ENCODE measurements around the gene SPTBN1. TPM values are rescaled to one million over a fixed set of nuclear protein-coding genes. Genes with fewer than 3 reads are reported as not detected.
A peak's percentile ranks its signal among the peaks of the same experiment; 100 is the strongest.

Gene SPTBN1
- total and polyA plus RNA-seq, 9 donors: 108 to 314 (median 232) TPM

GRCh38 chr2:54709336-54709809 lies 253.2 kb downstream of the SPTBN1 start:
- Histone ChIP-seq H3K27me3 (no peaks in the 10 kb centered on the region), H3K27ac (no peak overlapping the region), H3K4me3 (peak overlapping the region; percentile 19), H3K4me1 (ENCODE audit: insufficient read depth) (no peaks in the 10 kb centered on the region), H3K9me3 (no peaks in the 10 kb centered on the region), H3K36me3 (no peaks in the 10 kb centered on the region)
- intact Hi-C loops (cut with DNase I): loop anchor here in 1 of 4 donors (10.0 kb wide), 2 partner anchors 175 to 605 kb away; no protein-coding TSS in a partner anchor
- WGBS, 3 donors: 24 to 28% (median 26%) methylated on average over 8 to 18 of the region's 18 CpGs
- TF ChIP-seq CTCF (IDR thresholded peaks at IDR 0.05) (no peak), EP300 (IDR thresholded peaks at IDR 0.05) (no peak), POLR2A (IDR thresholded peaks at IDR 0.05) (no peak)
- peak in 2 of 5 donors; percentile 18 to 47 for DNase-seq

DNA sequence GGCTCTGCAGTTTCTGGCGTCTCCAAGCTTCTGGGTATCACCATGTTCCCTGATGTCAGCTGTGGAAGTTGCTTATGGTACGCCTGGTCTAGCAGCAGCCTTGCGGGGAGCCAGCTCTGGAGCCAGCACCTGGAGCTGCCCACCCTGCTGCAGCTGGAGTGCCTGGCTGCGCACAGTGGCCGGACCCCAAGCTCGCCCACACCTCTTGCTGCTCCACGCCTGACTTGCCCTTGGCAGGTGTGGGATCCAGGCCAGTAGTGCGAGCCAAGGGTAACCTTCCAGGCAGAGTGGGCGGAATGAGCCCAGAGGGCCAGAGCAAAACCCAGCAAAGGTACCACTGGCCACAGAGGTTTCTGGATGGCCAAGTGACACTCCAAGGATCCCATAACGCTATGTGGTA lies 254.1 kb downstream of the SPTBN1 start:
- H3K9me3 ChIP-seq: no peaks in the 10 kb centered on the region
- H3K4me3 ChIP-seq: no peak overlapping the region
- H3K4me1 ChIP-seq (ENCODE audit: insufficient read depth): no peaks in the 10 kb centered on the region
- no peaks in the 10 kb centered on the region for H3K27me3 ChIP-seq
- H3K27ac ChIP-seq: no peak overlapping the region
- TF ChIP-seq POLR2A (IDR thresholded peaks at IDR 0.05): no peak
- TF ChIP-seq EP300 (IDR thresholded peaks at IDR 0.05): no peak
- TF ChIP-seq CTCF (IDR thresholded peaks at IDR 0.05): no peak
- H3K36me3 ChIP-seq: no peaks in the 10 kb centered on the region
- intact Hi-C loops (cut with DNase I): no loop called here
- DNase-seq: no peak
- WGBS, 3 donors: 92 to 97% (median 92%) methylated on average over 10 of the region's 10 CpGs

DNA sequence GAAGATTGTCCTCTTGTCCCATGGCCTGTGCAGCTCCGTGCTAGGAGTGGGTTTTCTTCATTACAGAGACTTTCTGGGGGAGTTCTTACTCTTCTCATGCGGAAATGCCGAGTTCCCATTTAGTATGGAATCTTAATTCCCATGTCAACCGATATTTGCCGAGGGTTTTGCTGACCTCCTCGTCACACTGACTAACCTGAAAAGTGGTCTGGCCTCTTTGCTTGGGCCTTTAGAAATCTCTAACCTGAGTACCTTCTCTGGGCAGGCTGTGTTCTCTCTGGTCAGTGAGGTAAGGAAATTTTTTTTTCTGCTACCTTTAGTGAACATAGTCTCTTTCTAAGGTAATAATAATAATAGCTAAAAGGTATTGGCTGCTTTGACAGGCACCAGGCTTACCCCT lies 256.4 kb downstream of the SPTBN1 start:
- Histone ChIP-seq H3K9me3 (no peaks in the 10 kb centered on the region), H3K4me3 (no peak overlapping the region), H3K27me3 (no peaks in the 10 kb centered on the region), H3K36me3 (no peaks in the 10 kb centered on the region), H3K4me1 (ENCODE audit: insufficient read depth) (no peaks in the 10 kb centered on the region), H3K27ac (no peak overlapping the region)
- WGBS, 3 donors: 94 to 96% (median 94%) methylated on average over 6 of the region's 6 CpGs
- intact Hi-C loops (cut with DNase I): no loop called here
- TF ChIP-seq CTCF (IDR thresholded peaks at IDR 0.05): no peak
- TF ChIP-seq POLR2A (IDR thresholded peaks at IDR 0.05): no peak
- no peak for TF ChIP-seq EP300 (IDR thresholded peaks at IDR 0.05)
- DNase-seq: no peak

GRCh38 chr2:54714996-54715395 lies 258.9 kb downstream of the SPTBN1 start:
- intact Hi-C loops (cut with DNase I): no loop called here
- 50 to 68% (median 51%) methylated on average over 4 of the region's 4 CpGs for WGBS, 3 donors
- Histone ChIP-seq H3K27me3 (no peaks in the 10 kb centered on the region), H3K4me3 (no peak overlapping the region), H3K9me3 (no peaks in the 10 kb centered on the region), H3K4me1 (ENCODE audit: insufficient read depth) (no peaks in the 10 kb centered on the region), H3K27ac (no peak overlapping the region), H3K36me3 (no peaks in the 10 kb centered on the region)
- no peak for DNase-seq
- TF ChIP-seq EP300 (IDR thresholded peaks at IDR 0.05) (no peak), CTCF (IDR thresholded peaks at IDR 0.05) (no peak), POLR2A (IDR thresholded peaks at IDR 0.05) (no peak)

All from ovary (tissue), 9 donors.